C4-2B (cell line): ENCODE measurements around the gene PTCHD4.

Experiments
- CTCF ChIP-seq: fragments of 450-650 bp; conservative IDR thresholded peaks from 2 replicates; pipeline ENCODE4 v1.5.1; 2017; ENCODE audit warnings: mild to moderate bottlenecking
- ZFX ChIP-seq: fragments of 450-650 bp; IDR thresholded peaks from 2 replicates; pipeline ENCODE4 v1.6.1; 2017

DNA sequence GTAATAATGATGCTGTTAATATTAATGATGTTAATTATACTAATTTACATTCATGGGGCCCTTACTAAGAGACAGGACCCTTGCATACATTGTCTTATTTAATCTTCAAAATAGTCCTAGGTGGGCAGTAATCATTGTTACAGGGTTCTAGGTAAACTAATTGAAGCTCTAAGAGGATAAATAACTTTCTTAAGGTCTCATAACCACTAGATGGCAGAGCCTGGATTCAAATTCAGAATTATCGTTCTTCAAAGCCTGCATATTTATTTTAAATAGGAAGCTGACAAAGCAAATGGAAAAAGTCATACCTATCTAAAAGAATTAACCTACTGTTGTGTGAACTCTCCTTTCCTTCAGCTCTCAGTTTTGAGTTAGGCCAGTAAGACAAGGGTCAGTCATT lies 23.5 kb downstream of the PTCHD4 start:
- peak; percentile 69 for TF ChIP-seq CTCF
- TF ChIP-seq ZFX = no peak
